ENCODE results near the gene SPART.

SPART gene

GRCh38 chr13:36352350-36352749 is 6.2 kb upstream of the SPART start:
- no peak for TF ChIP-seq CTCF (IDR thresholded peaks at IDR 0.05; ENCODE audit: insufficient read depth, low read length, missing control alignments)
- H3K4me3 ChIP-seq (ENCODE audit: low read depth, low read length) = no peak overlapping the region
- POLR2A ChIA-PET = no interaction called here
- no peak for DNase-seq (ENCODE audit: low read depth, low spot score)
- CTCF ChIA-PET = no interaction called here

- DNase-seq (ENCODE audit: low read depth, low spot score) = no peak
- no peak overlapping the region for H3K4me3 ChIP-seq (ENCODE audit: low read depth, low read length)
- CTCF ChIA-PET = interaction anchor here (1.0 to 6.2 kb wide), 22 partner anchors 8 to 633 kb away, joined by 3 to 63 read pairs (median 6); partner anchors contain the start of gene CCDC169
- POLR2A ChIA-PET = no interaction called here
- no peak for TF ChIP-seq CTCF (IDR thresholded peaks at IDR 0.05; ENCODE audit: insufficient read depth, low read length, missing control alignments)
Observed at GRCh38 chr13:36347531-36348210, 1.5 kb upstream of the SPART start.

GRCh38 chr13:36345438-36346221 is 564 bp downstream of the SPART start:
- ChIA-PET POLR2A (interaction anchor here (1.0 kb wide), 1 partner anchor 31 kb away, joined by 3 read pairs; no protein-coding TSS in a partner anchor), CTCF (interaction anchor here (1.2 to 6.2 kb wide), 14 partner anchors 9 to 1272 kb away, joined by 3 to 63 read pairs (median 6); no protein-coding TSS in a partner anchor)
- no peak for DNase-seq (ENCODE audit: low read depth, low spot score)
- TF ChIP-seq CTCF (IDR thresholded peaks at IDR 0.05; ENCODE audit: insufficient read depth, low read length, missing control alignments) = no peak
- H3K4me3 ChIP-seq (ENCODE audit: low read depth, low read length) = peak overlapping the region; percentile 88

- DNase-seq (ENCODE audit: low read depth, low spot score) = no peak
- ChIA-PET CTCF (interaction anchor here (1.5 to 6.2 kb wide), 5 partner anchors 10 to 50 kb away, joined by 3 to 63 read pairs (median 7); no protein-coding TSS in a partner anchor), POLR2A (no interaction called here)
- H3K4me3 ChIP-seq (ENCODE audit: low read depth, low read length) = peak overlapping the region; percentile 88
- no peak for TF ChIP-seq CTCF (IDR thresholded peaks at IDR 0.05; ENCODE audit: insufficient read depth, low read length, missing control alignments)
Observed at GRCh38 chr13:36344886-36345437, 1.2 kb downstream of the SPART start.

GRCh38 chr13:36344173-36344572 is 2.0 kb downstream of the SPART start:
- DNase-seq (ENCODE audit: low read depth, low spot score) = no peak
- TF ChIP-seq CTCF (IDR thresholded peaks at IDR 0.05; ENCODE audit: insufficient read depth, low read length, missing control alignments) = no peak
- CTCF ChIA-PET = interaction anchor here (1.3 kb wide), 1 partner anchor 61 kb away, joined by 7 read pairs; no protein-coding TSS in a partner anchor
- no peak overlapping the region; the same call in 1 of the 2 replicates for H3K4me3 ChIP-seq (ENCODE audit: low read depth, low read length)
- POLR2A ChIA-PET = no interaction called here

- H3K4me3 ChIP-seq (ENCODE audit: low read depth, low read length) = no peak overlapping the region
- TF ChIP-seq CTCF (IDR thresholded peaks at IDR 0.05; ENCODE audit: insufficient read depth, low read length, missing control alignments) = no peak
- CTCF ChIA-PET = interaction anchor here (1.1 to 1.3 kb wide), 3 partner anchors 12 to 68 kb away, joined by 3 to 7 read pairs (median 3); no protein-coding TSS in a partner anchor
- POLR2A ChIA-PET = no interaction called here
- no peak for DNase-seq (ENCODE audit: low read depth, low spot score)
Observed at GRCh38 chr13:36343766-36344165, 2.4 kb downstream of the SPART start.
